NCI-H524 (cell line): ENCODE results near the gene B9D2.
A peak's percentile ranks its signal among the peaks of the same experiment; 100 is the strongest.

ENCODE experiments used
- DNase-seq, 2 experiments: peaks; one replicate each; lab custom pipeline; 2025; lab: John Stamatoyannopoulos, UW

Gene B9D2

GRCh38 chr19:41327076-41327575 lies 36.8 kb downstream of the B9D2 start:
- no peak for DNase-seq

GRCh38 chr19:41325947-41326706 lies 37.8 kb downstream of the B9D2 start:
- DNase-seq, result no peak

- no peak for DNase-seq
Observed at GRCh38 chr19:41325640-41325946, 38.4 kb downstream of the B9D2 start.

GRCh38 chr19:41324921-41325639 lies 38.9 kb downstream of the B9D2 start:
- no peak for DNase-seq

- DNase-seq, result no peak
Observed at GRCh38 chr19:41324231-41324702, 39.7 kb downstream of the B9D2 start.

DNA sequence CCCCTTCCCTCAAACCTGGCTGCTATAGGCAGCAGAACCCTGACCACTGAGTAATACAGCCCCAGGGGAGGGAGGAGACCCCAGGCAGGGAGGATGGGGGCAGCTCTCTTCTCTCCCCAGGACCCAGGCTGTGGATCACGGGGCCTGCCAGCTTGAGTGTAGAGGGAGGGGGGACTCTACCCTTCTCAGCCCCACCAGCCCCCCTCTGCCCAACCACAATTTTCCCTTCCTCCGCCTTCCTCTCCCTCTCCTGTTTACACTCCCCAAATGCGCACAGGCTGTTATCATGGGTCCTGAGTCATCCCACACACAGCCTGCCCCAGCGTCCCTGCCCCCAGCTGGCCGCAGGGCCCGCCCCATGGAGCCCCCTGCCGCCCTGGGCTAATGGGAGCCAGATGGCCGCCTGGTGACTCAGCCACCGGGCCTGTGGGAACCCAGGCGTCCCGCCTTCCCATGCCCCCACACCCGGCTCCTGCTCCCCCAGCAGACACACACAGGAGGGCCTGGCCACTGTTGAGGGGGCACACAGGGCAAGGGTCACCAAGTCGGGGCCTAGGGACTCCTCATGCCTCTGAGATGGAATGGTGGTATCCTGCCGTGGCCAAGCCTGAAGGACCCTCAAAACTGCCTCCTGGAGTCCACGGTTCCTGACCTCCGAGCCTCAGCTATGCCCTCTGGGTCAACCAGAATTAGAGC lies 40.4 kb downstream of the B9D2 start:
- no peak for DNase-seq

DNA sequence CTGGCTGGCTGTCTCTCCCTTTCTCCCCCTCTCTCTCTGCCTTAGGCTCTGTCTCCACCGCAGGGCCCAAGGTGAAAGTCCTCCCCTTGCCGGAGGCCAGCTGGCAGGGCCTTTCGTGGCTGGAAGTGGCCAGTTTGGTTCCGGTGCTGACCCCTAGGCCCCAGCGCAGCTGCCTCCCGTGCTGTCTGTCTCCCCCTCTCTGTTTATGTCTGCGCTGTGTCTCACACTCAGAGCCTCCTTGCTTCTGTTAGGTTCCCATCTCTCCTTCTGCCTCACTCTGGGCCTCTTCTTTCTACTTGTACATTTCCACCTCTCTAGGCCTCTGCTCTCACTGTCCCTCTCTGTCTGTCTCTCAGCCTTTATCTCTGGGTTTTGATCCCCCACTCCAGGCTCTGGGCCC lies 40.9 kb downstream of the B9D2 start:
- DNase-seq, result no peak

- DNase-seq, result no peak
Observed at GRCh38 chr19:41322451-41322850, 41.5 kb downstream of the B9D2 start.

GRCh38 chr19:41321600-41322270 lies 42.2 kb downstream of the B9D2 start:
- peak in 1 of 2 experiments; percentile 28 for DNase-seq

DNA sequence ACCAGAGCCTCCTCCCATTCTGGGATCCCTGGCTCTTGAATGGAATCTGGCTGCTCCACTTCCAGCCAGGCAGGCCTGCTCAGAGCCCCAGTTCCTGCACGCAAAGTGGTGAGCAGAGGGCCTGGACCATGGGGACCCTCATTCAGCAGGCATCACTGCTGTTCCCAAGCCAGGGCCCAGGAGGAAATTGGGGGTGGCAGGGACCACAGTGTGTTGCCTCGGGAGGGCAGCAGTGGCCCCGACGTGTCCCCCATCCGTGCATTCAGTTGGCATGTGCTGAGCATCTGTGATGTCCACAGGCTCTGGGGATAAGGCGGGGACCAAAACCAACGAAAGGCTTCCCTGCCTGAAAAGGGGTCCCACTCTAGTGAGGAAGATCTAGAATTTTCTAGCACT lies 42.7 kb downstream of the B9D2 start:
- DNase-seq, result no peak

DNA sequence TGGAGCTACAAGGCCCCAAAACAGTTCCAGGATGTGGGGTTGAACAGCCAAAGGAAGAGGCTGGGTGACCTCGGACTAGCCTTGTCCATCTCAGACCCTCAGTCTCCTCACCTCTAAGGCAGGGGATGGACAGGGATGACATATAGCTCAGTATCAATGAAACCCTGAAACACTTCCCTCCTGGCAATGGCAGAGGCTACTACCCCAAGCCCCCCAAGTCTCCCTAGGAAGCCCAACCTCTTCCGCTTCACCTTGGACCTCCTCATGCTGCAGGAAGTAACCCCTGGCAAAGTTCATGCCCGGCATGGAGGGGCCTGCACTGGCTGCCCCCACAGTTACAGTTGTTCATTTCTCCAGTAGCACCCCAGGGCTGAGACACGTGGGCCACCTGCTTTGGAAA lies 43.4 kb downstream of the B9D2 start:
- DNase-seq, result no peak

- no peak for DNase-seq
Observed at GRCh38 chr19:41320185-41320518, 43.8 kb downstream of the B9D2 start.

- DNase-seq, result no peak
Observed at GRCh38 chr19:41319500-41320184, 44.3 kb downstream of the B9D2 start.

DNA sequence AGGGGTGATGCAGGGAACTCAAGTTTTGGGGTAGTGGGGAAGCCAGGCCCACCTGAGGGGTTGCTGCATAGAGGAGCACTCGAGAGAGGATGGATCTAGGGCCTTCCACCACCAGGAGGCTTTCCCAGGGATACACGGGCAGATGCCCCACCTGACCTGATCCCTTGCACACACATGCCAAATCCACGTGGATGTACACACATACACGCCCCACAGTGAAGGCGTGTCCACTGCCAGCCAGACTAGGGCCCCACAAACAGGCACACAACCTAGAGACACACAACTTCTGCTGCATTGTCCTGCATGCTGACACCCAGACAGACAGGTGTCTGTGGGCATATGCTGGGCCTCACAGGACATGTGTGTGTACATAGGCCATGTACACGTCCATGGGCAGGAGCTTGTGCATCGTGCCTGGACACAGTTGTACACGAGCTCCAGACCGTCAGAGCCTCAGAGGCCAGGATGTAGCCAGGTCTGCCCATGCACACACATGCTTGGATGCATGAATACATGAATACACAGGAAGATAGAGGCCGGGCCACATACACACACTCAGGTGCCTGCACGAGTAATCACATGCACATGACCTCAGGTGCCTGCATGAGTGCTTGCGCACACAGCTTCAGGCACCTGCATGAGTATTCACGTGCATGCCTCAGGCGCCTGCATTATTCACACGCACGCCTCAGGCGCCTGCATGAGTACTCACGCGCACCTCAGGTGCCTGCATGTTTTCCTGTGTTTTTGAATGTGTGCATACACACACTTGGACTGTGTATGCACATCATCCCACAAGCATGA lies 45.1 kb downstream of the B9D2 start:
- no peak for DNase-seq

DNA sequence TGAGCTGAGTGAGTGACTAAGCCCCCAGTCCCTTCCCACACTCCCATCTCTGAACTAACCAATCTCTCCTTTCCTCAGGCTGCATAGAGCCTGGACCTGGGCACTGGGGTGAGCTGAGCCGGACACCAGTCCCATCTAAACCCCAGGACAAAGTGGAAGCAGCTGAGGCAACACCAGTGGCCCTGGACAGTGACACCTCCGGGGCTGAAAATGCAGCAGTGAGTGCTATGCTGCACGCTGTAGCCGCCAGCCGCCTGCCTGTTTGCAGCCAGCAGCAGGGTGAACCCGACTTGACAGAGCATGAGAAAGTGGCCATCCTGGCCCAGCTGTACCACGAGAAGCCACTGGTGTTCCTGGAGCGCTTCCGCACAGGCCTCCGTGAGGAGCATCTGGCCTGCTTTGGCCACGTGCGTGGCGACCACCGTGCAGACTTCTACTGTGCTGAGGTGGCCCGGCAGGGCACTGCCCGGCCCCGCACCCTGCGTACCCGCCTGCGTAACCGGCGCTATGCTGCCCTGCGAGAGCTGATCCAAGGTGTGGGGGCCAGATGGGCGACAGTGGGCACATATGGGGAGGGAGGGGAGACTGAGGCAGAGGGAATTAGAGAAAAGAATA lies 47.5 kb downstream of the B9D2 start:
- no peak for DNase-seq

DNA sequence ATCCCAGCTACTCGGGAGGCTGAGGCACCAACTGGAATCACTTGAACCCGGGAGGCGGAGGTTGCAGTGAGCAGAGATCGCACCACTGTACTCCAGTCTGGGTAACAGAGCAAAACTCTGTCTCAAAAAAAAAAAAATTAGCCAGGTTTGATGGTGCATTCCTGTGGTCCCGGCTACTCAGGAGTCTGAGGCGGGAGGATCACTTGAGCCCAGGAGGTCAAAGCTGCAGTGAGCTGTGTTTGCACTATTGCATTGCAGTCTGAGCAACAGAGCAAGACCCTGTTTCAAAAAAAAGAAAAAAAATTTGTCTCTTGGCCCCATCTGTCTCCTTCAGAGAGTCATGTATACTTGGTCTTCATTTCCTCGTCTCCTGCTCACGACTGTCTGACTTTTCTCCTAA lies 52.3 kb downstream of the B9D2 start:
- no peak for DNase-seq

DNA sequence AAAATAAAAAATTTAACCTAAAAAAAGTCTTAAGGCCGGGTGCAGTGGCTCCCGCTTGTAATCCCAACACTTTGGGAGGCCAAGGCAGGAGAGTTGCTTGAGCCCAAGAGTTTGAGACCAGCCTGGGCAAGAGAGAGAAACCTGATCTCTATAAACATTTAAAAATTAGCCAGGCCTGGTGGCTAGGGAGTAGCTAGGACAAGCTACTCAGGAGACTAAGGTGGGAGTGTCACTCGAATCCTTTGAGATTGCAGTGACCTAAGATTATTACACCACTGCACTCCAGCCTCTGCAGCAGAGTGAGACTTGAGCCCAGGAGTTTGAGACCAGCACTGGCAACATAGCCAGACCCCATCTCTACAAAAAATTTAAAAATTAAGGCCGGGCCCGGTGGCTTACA lies 52.9 kb downstream of the B9D2 start:
- no peak for DNase-seq

DNA sequence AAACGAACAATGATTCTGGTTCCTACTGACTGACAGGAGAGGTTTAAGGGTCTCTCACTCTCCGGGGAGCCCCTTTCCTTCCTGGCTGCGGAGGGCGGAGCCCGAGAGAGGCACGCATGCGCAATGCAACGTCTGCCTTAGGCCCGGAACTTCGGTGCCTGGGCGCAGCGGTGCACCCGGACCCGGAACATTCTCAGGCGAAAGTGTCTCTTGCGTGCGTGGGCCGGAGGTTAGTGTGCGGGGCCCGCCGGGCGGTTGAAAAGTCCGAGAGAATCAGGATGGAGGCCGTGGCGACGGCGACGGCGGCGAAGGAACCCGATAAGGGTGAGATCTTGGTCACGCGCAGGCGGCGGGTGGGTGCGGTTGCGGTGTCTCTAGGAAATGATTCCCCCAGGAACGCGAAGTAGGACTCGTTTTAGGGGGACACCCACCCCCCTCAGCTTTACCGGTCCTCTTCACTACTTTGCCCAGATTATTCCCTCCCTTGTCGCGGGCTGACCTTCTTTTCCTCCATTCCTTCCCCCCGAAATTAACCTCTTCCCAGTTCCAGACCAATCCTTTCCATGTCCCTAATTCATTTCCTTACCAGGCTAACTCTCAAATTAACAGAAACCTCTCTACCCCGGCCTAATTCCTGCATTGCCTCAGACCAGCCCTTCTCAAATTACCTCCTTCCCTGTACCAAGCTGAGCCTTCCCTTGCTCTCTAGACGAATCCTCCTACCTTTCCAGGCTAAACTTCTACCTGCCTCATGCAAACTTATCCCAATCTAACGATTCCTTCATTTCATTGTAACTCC lies 53.7 kb downstream of the B9D2 start, which contains the start of gene CCDC97:
Gene CCDC97 (plus strand): TSS at position 140 of the 799 bp plus-strand sequence. CDS start 139 bp downstream, at position 279.
- peak; percentile 84 to 92 for DNase-seq
